CD4-positive, alpha-beta T cell treated with Interleukin-17A for 1 hour (primary cell): ENCODE data around the gene DPYSL3.
"Not testable (repeated sequence)": the region's sequence is repeated elsewhere in the genome, so short reads cannot be mapped to it uniquely, and the experiment has no call there.

Experiments
- DNase-seq: peaks from one replicate; pipeline ENCODE4 v3.0.0-alpha.2; 2020

DPYSL3 gene

GRCh38 chr5:147509710-147510651, at the start of gene DPYSL3:
TSS of gene DPYSL3 (minus strand) at chr5:147510068. CDS start at chr5:147509858, 210 bp downstream.
- no peak for DNase-seq

GRCh38 chr5:147558826-147559225, 49.0 kb upstream of the DPYSL3 start:
- DNase-seq, result no peak

- no peak for DNase-seq
Observed at GRCh38 chr5:147557876-147558745, 48.2 kb upstream of the DPYSL3 start.

DNA sequence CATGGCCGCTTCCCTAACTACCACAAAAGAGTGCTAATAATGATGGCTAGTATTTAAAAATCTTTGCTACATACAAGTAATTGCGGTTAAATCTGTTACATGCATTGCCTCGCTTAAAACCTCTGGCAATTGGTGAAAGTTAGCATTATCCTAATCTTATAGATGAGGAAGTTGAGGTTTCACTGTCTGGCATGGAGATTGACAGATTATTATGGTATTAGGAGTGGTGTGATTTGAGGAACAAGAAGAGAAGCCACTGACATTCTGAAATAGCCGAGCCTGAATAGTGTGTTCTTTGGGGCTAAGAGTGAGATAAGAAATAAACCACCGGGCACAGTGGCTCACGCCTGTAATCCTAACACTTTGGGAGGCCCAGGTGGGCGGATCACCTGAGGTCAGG, 45.3 kb upstream of the DPYSL3 start:
- DNase-seq, result no peak

GRCh38 chr5:147554261-147554817, 44.5 kb upstream of the DPYSL3 start:
- no peak for DNase-seq

- not testable (repeated sequence) for DNase-seq
Observed at GRCh38 chr5:147553817-147554216, 43.9 kb upstream of the DPYSL3 start.

- no peak for DNase-seq
Observed at GRCh38 chr5:147552897-147553296, 43.0 kb upstream of the DPYSL3 start.

DNA sequence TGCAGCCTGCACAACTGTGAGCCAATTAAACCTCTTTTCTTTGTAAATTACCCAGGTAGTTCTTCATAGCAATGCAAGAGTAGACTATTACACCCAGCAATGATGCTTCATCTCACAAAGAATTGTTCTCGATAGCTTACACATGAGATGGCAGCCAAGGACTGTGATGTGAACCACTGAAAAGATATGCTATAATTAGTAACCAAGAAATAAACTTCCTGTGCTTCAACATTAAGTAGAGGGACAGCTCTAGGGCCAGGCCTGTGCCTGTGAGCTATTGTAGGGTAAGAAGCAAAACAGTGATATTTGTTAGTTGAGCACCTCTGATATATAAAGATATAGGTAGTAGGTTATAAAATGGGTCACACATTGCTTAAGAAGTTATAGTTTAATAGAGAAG, 41.8 kb upstream of the DPYSL3 start:
- no peak for DNase-seq

DNA sequence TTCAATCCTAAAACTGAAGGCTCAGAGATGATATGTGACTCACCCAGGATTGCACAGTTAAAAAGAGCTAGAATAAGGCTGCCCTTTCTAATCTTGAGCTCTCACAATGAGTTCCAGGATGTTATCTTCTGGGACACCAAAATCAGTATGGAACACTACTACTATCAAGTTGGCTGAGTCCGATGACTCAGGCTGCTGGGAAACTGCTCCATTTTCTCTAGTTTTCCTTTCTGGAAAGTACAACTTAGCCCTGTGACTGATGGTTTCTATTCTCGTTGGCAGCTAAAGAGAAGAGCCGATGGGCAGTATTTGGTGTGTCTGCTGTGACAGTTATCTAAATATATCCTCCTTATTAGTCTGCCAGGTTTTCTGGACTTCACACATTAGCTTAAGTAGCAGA, 37.9 kb upstream of the DPYSL3 start:
- no peak for DNase-seq

- no peak for DNase-seq
Observed at GRCh38 chr5:147544556-147544955, 34.7 kb upstream of the DPYSL3 start.

DNA sequence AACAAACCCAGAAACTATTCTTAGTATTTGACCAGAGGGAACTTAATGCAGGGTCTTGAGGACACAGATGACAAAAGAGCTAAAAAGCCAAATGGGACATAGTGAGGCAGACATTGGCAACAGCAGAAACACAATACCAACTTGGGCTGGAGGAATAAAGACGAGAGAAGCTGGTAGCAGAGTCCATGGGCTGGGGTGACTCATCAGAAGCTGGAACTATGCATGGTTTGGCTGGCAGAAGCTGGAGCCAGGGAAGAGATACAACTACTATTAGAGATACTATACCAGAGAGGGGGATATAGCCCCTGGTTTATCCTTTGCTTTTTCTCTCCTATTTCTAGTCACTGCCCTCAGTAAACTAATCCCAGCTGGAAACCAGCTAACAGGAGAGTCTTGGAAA, 29.2 kb upstream of the DPYSL3 start:
- DNase-seq, result no peak

DNA sequence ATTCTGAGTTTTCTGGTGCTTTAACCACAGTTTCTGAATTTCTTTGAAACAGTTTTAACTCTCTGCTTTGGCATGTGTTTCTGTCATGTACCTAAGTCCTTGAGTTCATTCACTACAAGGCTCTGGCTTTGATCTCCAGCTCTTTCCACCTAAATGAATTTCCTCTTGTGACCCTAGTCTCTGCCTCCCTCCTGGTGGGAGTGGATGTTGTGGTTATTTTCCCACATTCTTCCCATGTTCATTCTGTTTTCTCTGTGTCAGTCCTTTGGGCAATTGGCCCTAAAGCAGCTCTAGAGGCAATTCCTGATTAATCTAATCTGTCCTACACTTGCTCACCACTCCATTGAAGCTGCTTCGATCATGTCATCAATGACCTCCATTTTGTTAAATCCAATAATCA, 28.4 kb upstream of the DPYSL3 start:
- no peak for DNase-seq

DNA sequence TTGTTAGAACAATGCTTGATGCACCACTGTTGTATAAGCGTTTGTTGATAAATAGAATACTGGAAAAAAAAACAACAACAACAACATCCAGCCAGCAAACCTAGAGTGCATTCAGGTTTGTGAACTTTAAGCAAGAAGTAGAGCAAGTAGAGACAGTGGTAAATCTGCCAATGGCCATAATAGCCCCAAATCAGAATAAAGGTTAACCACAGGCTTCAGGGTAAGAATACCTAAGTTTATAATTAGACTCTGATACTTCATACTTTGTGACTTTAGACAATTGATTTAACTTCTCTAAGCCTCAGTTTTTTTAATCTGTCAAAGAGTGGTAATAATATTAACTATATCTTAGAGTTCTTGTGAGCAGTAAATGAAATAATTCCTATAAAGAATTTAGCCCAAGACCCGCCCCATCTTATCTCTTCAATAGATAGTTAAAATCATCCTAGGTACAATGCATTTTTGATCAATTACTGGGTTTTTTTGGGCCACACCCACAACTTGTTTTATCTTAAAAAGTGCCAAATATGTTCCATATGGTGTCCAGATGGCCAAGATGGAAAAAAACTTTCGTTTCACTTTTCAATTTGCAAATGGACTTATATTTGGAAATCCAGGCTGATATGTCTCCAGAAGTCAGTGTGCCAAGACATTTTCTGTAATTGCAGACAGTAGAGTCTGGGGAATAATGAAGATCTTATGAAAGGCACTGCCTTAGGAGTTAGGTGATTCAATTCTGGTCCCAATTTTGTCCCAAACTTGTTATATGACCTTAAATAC, 24.5 kb upstream of the DPYSL3 start:
- no peak for DNase-seq

DNA sequence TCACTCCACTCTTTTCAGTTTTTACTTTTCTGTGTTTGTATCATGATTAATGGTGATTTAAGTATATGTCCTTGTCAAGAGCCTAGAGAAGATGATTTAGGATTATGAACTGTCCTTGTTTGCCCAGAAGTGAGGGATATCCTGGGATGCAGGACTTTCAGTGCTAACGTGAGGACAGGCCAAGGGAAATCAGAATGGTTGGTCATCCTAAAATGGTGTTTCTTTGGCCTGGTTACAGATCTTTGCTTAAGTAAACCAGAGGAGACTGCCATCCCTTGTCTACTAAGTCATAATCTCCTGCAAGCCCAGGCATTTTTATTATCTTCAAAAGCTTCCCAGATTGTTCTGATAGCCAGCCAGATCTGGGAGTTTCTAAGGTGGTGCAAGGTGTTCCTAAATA, 22.3 kb upstream of the DPYSL3 start:
- DNase-seq, result no peak

DNA sequence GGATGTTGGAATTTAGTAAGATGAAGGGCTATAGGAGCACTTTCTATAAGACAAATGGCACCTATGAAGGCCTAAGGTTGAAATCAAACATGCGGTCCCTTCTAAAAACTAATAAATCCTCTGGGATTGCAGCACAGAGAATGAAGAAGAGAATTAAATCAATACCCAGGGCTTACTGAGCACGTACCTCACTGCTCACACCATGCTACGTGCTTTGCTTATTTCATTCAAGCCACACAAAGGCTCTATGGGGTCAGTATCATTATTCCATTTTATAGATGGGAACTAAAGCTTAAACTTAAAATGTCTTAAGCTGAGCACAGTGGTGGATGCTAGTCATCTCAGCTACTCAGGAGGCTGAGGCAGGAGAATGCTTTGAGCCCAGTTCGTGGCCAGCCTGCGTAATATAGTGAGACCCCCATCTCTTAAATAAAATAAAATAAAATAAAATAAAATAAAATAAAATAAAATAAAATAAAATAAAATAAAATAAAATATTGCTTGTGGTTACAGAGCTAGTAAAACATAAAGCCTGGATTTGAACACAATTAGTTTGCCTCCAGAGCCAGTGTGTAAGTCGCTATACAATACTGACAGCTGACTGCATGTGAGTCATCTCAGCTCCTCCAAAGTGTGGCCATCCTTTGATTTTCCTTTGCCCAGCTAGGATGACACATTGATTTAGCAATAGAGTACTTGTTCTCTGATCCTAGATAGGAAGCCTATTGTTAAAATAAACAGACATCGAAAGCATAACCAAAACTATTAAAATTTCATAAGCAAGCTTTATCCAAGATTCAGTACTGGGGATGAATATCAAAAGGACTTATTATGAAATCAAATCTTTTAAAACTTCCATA, 20.9 kb upstream of the DPYSL3 start:
- DNase-seq, result no peak

- DNase-seq, result no peak
Observed at GRCh38 chr5:147523069-147523468, 13.2 kb upstream of the DPYSL3 start.

DNA sequence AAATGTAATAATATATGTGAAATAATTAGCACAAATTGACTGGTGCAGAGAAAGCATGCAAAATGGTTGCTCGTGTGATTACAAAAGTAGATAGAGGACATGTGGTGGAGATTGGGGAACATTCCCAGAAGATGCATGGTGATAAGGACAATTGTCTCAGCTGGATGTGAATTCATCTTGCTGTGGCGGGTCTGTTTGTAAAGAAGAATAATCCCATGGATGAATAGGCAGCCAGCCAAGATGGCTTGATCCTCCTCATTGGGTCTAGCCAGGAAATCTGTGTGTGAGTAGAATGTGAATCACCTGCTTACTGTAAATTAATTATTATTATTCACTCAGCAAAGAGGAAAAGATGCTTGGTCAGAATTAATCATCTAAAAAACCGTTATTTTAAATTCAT, 12.6 kb upstream of the DPYSL3 start:
- no peak for DNase-seq

DNA sequence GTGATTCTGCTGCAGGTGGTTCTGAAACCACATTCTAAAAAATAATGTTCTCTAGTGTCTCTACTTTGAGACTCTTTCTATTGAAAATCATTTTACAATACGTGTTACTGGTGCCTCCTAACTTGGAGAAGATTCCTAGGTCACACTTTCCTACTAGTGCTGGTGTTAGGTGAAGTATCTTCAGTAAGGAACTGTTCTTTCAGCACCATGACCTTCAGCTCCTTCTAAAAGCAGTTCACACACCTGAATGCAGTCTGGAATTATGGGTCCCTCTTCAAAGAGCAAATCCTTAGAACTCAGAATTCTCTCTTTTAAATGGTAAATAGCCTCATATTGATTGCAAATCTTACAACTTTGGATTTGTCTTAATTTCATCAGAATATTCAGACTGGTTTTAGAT, 10.6 kb upstream of the DPYSL3 start:
- no peak for DNase-seq

DNA sequence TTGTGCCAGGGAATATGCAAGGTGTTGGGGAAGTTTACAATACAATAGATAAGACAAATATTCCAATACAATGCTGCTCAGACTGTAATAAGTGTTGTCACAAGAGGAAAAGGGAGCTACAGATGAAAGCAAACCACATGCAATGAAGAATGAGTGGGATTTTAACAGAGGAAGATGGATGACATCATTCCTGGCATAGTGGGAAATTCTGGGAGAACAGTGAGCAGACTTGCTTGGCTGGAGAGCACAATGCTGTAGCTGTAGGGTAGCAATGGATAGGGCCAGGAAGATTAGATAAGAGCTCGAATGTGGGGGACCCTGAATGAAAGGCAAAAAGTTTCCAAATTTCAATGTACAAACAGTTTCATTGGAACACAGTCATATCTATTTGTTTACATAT, 9.5 kb upstream of the DPYSL3 start:
- no peak for DNase-seq

DNA sequence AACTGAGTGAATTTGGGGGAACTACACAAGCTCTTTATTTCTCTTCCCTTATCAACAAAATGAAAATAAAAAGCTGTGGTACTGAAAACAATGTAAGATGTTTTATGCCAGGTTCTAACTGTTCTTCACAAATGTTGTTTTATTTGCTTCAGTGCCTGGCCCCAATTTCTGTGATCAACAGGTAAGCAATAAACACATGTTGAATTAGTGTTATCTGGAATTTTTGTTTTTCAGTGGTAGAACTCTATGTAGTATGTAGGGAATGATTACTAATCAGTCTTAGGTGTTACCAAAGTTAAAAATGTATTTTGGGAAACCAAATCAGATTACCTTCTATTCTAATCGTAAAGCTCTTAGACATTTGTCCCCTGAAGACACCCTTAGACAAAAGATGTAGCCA, 7.5 kb upstream of the DPYSL3 start:
- no peak for DNase-seq

DNA sequence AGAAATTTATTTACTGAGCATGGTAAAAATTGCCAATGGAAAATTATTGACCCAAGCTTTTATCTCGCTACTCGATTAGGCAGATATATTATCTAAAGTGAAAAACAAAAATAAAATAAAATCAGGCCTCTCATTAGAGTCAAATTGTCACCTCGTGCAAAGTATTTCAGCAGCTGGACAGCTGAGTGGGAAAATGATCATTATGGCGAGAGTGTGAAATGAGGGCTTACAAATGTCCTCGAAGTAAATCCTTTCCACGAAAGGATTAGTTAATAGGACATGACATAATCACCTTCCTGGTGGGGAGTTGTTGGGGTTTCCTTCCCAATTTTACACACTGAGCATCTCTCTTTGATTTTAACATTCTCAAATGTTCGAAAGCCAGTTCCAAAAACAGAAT, 5.4 kb upstream of the DPYSL3 start:
- DNase-seq, result no peak
